ENCODE measurements around the gene MAGI1.

MAGI1 gene

GRCh38 chr3:65473736-65474135 is 565.0 kb downstream of the MAGI1 start:
- no peak overlapping the region for H3K27ac ChIP-seq
- no peak for TF ChIP-seq CTCF (conservative IDR thresholded peaks at IDR 0.05)
- no peak for TF ChIP-seq ZFX (IDR thresholded peaks at IDR 0.05)

- no peak overlapping the region for H3K27ac ChIP-seq
- no peak for TF ChIP-seq CTCF (conservative IDR thresholded peaks at IDR 0.05)
- no peak for TF ChIP-seq ZFX (IDR thresholded peaks at IDR 0.05)
Observed at GRCh38 chr3:65472501-65472900, 566.2 kb downstream of the MAGI1 start.

GRCh38 chr3:65466300-65466988 is 572.3 kb downstream of the MAGI1 start:
- no peak for TF ChIP-seq ZFX (IDR thresholded peaks at IDR 0.05)
- no peak for TF ChIP-seq CTCF (conservative IDR thresholded peaks at IDR 0.05)
- H3K27ac ChIP-seq, result no peak overlapping the region

GRCh38 chr3:65449841-65450428 is 588.8 kb downstream of the MAGI1 start:
- TF ChIP-seq CTCF (conservative IDR thresholded peaks at IDR 0.05) (no peak), ZFX (IDR thresholded peaks at IDR 0.05) (no peak)
- H3K27ac ChIP-seq, result no peak overlapping the region

GRCh38 chr3:65448120-65448519 is 590.6 kb downstream of the MAGI1 start:
- TF ChIP-seq CTCF (conservative IDR thresholded peaks at IDR 0.05), result no peak
- no peak for TF ChIP-seq ZFX (IDR thresholded peaks at IDR 0.05)
- no peak overlapping the region for H3K27ac ChIP-seq

GRCh38 chr3:65445573-65446169 is 593.0 kb downstream of the MAGI1 start:
- H3K27ac ChIP-seq, result no peak overlapping the region
- TF ChIP-seq ZFX (IDR thresholded peaks at IDR 0.05), result no peak
- TF ChIP-seq CTCF (conservative IDR thresholded peaks at IDR 0.05), result no peak

- TF ChIP-seq CTCF (conservative IDR thresholded peaks at IDR 0.05) (no peak), ZFX (IDR thresholded peaks at IDR 0.05) (no peak)
- H3K27ac ChIP-seq, result no peak overlapping the region
Observed at GRCh38 chr3:65444447-65444815, 594.3 kb downstream of the MAGI1 start.

All from C4-2B (cell line).